ENCODE results near the gene APIP.

The APIP gene

GRCh38 chr11:34881900-34882299 lies 34.3 kb downstream of the APIP start:
- no peak for DNase-seq

GRCh38 chr11:34877375-34877975 lies 38.7 kb downstream of the APIP start:
- no peak for DNase-seq

GRCh38 chr11:34874202-34874601 lies 42.0 kb downstream of the APIP start:
- no peak for DNase-seq

DNA sequence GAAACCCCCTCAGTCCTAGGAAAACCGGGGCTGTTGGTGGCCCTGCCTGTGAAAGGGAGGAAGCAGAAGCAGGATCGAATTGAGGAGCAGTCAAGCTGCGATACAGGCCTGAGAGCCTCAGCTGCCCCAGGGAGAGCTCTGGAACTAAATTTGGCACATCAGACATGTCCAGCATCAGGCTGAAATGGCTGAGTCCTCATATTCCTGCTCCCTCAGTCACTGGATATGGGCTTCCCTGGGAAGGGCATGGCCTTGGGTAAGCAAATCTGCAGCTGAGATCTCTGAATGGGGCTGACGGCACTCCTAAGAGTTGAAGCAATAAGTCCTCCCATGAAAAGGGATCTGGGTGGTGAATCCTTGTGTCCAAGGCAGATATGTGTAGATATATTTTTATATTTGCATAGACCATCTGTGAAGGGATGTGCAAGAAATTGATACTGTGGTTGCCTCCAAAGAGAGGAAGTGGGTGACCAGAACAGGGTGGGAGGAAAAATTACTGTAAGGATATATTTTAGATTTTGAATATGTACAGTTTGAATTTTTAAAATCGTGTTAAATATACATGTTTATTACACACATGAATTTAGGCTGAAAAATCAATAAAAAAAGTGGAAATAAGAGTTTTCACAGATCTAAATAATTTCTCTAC lies 45.5 kb downstream of the APIP start:
- no peak for DNase-seq

DNA sequence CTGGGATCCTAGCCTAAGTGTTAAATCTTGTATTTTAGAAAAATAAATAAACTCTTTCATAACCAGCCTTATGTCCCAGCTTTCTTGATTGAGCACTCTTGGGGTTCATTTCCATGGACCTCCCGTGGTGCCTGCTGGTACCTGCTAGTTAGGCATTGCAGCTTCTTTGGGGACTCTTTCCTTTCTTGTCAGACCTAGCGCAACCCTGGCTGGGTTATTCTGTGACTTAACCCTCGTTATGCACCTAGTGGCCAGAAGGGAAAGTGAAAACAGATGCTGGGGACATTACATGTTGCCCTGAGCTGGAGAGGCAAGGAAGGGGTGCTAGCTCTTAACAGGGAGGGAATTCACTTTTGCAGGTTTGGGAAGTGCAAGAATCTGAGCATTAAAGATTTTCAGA lies 46.8 kb downstream of the APIP start:
- DNase-seq: no peak

DNA sequence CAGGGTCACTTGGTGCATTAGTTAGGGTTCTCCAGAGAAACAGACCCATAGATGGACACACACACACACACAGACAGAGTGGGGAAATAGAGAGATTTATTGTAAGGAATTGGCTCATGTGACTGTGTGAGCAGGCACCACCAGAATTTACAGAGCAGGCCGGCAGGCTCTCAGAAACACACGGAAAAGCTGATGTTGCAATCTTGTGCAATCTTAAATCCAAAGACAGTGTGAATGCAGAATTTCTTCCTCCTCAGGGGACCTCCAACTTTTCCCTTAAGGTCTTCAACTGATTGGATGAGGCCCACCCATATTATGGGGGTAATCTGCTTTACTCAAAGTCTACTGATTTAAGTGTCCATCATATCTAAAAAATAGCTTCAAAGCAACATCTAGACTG lies 49.8 kb downstream of the APIP start:
- DNase-seq: no peak

GRCh38 chr11:34865261-34865660 lies 50.9 kb downstream of the APIP start:
- no peak for DNase-seq

DNA sequence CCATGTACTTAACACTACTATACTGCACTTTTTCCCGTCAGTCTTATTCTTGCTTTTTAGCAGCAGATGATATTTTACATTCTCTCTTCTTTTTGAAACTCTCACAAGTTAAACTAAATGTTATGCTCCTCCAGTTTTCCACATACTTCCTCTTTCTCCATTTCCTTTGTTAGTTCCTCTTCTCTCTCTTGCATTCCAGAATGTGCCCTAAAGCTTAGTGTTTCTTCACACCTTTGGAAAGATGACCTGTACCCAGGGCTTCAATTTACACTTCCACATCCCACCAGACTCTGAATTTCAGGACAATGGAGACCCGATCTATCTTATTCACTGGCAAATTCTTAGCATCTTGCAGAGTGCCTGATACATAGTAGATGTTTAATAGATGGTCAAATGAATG lies 51.8 kb downstream of the APIP start:
- DNase-seq: no peak

GRCh38 chr11:34863048-34863447 lies 53.1 kb downstream of the APIP start:
- DNase-seq: no peak

DNA sequence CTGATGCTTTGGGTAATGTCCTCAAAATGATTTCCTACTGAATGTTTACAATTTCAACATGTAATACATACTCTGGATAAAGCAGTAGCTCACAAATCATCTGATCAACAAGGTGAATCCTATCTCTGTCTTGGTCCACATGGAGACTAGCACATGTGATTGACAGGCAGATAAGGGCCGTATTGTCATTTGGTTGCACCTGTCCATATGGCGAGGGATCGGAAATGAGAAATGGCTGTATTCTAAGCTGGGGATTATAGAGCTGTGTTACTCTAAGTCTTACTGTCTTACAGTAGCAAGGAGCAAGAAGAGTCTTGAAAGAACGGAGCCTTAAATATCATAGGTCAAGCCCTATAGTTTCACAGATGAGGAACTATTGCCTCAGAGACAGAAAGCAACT lies 55.7 kb downstream of the APIP start:
- no peak for DNase-seq

- DNase-seq: no peak
Observed at GRCh38 chr11:34860034-34860433, 56.1 kb downstream of the APIP start.

DNA sequence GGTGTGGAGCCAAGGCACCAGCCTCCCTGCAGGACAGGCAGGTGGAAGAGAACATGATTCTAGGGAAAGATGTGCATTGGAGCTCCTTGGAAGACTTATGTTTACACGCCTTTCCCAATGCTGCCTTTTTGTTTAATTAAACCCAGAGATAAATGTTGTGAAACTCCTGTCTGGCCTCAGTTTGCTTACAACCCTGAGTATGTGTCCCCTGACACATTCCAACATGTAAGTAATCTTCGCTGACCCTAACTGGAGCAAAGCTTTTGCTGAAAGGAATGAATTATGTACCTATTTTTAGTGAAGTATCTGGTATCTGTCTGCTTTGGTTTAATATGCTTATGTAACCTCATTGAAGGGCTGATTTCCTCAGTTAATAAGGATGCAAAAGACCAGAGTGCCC lies 56.7 kb downstream of the APIP start:
- no peak for DNase-seq

DNA sequence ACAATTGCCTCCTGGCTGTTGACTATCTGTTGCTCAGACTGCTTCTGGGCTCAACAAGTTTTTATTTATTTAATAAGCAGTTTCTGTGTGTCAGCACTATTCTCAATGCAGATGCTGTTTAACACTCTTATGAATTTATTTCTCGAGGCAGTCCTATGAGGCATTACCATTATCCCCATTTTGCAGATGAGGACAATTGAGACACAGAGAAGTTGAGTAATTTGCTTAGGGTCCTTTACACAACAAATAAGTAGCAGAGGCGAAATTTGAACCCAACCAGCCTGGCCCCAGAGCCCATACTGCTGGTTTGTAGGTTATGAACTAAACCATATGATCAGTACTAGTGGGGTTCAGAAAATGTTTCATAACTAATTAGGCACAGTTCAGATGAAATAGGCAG lies 58.7 kb downstream of the APIP start:
- no peak for DNase-seq

DNA sequence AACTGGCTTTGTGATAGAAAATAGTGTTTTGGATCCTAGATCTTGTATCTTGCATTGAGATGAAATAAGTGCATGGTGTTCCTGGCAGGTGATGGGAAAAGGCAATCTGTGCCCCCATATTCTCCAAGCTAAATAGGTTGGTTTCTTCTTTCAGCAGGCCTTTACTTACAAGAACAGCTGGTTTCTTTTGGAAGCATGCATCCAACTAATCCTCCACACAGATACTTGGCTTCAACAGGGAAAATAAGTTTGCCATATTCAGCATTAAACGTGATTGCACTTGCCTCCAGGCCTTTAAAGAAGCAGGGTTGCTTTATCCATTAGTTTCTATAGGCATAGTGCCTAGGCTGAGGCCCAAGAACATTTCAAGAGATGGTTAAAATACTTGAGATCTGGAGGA lies 59.9 kb downstream of the APIP start:
- no peak for DNase-seq

DNA sequence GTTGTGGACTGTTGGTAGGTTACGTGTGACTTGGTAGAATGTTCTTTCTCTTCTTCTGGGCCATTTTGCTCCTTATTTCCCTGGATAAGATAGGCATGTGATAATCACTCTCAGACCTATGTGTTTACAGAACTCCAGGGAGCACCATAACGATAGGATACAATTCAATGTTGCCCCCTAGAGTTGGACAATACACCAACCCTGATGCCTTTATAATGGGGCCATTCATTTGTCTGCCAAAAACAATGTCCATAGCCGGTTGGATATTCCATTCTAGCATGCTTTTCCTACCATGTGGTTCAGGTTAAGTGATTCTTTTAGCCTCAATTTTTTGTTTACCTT lies 60.5 kb downstream of the APIP start:
- DNase-seq: no peak

GRCh38 chr11:34855021-34855753 lies 61.0 kb downstream of the APIP start:
- no peak for DNase-seq

GRCh38 chr11:34851916-34852315 lies 64.3 kb downstream of the APIP start:
- DNase-seq: no peak

GRCh38 chr11:34850334-34850733 lies 65.8 kb downstream of the APIP start:
- DNase-seq: no peak

GRCh38 chr11:34846467-34846866 lies 69.7 kb downstream of the APIP start:
- no peak for DNase-seq

GRCh38 chr11:34844463-34845112 lies 71.6 kb downstream of the APIP start:
- no peak for DNase-seq

DNA sequence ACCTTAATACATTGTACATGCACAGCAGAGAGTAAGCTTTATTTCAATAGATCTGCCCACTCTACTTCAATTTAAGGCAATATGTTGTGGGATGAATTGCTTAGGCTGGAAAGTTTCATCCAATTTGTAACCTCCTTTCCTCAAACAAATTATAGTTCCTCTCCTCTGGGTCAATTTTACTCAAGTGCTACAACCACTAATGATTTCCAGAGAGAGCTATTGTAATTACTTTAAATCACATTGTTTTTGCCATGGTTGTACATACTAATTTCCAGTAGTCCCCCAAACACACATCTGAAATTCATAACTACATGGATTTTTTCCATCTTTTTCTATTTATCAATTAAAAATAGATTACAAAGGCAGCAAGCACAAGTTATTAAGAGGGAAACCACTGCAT lies 72.9 kb downstream of the APIP start:
- DNase-seq: no peak

GRCh38 chr11:34840736-34841386 lies 75.3 kb downstream of the APIP start:
- DNase-seq: no peak

DNA sequence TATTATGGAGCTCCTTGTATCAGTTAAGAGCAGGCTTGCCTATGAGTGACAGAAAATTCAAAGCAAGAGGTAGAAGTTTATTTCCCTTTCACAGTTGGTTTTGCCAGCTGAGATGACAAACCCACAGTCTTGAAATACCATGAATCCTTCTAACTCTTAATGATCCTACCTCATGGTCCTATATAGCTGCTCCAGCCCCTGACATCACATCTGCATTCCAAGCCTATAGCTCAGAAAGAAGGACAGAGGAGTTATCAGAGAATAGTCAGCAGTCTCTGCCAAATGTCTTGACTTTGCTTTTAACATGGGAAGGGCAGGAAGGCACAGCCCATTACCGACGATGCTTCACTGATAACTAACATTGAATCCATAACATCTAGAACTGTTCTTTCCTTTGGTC lies 76.2 kb downstream of the APIP start:
- no peak for DNase-seq

Data from activated T-cell treated with anti-CD3 and anti-CD28 coated beads for 4 hours (primary cell).